Measurements from ENCODE around the gene SMIM20. TPM values are rescaled to one million over a fixed set of nuclear protein-coding genes. Genes with fewer than 3 reads are reported as not detected.

The SMIM20 gene
- total and polyA plus RNA-seq, 9 of the 15 experiments (the other 6 are each of a cell fraction or from before 2014, with no cell fraction given) = 25.1 to 51.0 (median 38.9) TPM

GRCh38 chr4:25913851-25914669 is at the start of gene SMIM20 (continued):
- no peak for TF ChIP-seq ZNF75A (CRISPR knock-in tag; IDR thresholded peaks at IDR 0.05)
- TF ChIP-seq E2F8 (IDR thresholded peaks at IDR 0.05; ENCODE audit: low read depth, partially characterized antibody) = peak; percentile 82
- no peak for TF ChIP-seq TEAD1 (CRISPR knock-in tag; IDR thresholded peaks at IDR 0.05)
- peak in 1 of 2 experiments; percentile 71; a peak in 1 of 3 replicates for TF ChIP-seq CBX3 (IDR thresholded peaks at IDR 0.05; ENCODE audit: borderline replicate concordance in 1 of 2, low read length in 2 of 2)
- no peak for TF ChIP-seq ARID3B (CRISPR knock-in tag; IDR thresholded peaks at IDR 0.05; ENCODE audit: borderline replicate concordance)
- no peak for TF ChIP-seq KAT8 (IDR thresholded peaks at IDR 0.05; ENCODE audit: low read depth)
- no peak for TF ChIP-seq ELK1 (CRISPR knock-in tag; IDR thresholded peaks at IDR 0.05)
- TF ChIP-seq ZNF263 (CRISPR knock-in tag; IDR thresholded peaks at IDR 0.05; ENCODE audit: borderline replicate concordance) = no peak
- TF ChIP-seq HDAC8 (tag; IDR thresholded peaks at IDR 0.05) = peak; percentile 70; the same call in 1 of the 2 replicates
- peak; percentile 56; the same call in 1 of the 2 replicates for TF ChIP-seq ELF2 (CRISPR knock-in tag; IDR thresholded peaks at IDR 0.05)
- TF ChIP-seq ZBTB33 (CRISPR knock-in tag; IDR thresholded peaks at IDR 0.05) = 0 out of 2 replicates have a peak, but pooled peaks have one; percentile 30
- peak; percentile 78 for TF ChIP-seq NFRKB (IDR thresholded peaks at IDR 0.05; ENCODE audit: low read depth)
- TF ChIP-seq PHF21A (IDR thresholded peaks at IDR 0.05; ENCODE audit: borderline replicate concordance, low read depth) = no peak
- TF ChIP-seq SRSF9 (IDR thresholded peaks at IDR 0.05; ENCODE audit: borderline replicate concordance, low read depth, low read length) = no peak
- TF ChIP-seq MTF1 (CRISPR knock-in tag; IDR thresholded peaks at IDR 0.05; ENCODE audit: borderline replicate concordance) = no peak
- 0 out of 2 replicates have a peak, but pooled peaks have one; percentile 32 for TF ChIP-seq CREB3 (tag; conservative IDR thresholded peaks at IDR 0.05; ENCODE audit: low read depth)
